ACC112 (cell line): ENCODE measurements around the gene RAB11FIP4.

Experiments
- H2AFZ ChIP-seq: fragments of 200-600 bp; sonication (generic); one replicate; pipeline ENCODE4 v1.6.0; 2017; ENCODE audit warnings: antibody characterized with exemption, low read length; ENCODE audit not compliant: unreplicated experiment
- H3K27ac ChIP-seq: fragments of 200-600 bp; sonication (generic); 2 replicates; pipeline ENCODE4 v1.5.1; 2014; ENCODE audit warnings: low read depth, mild to moderate bottlenecking, antibody characterized with exemption, low read length, moderate library complexity
- H3K27me3 ChIP-seq: fragments of 200-600 bp; sonication (generic); 2 replicates; pipeline ENCODE4 v1.6.1; 2014; ENCODE audit warnings: mild to moderate bottlenecking, antibody characterized with exemption, low read length, moderate library complexity, mixed read lengths; ENCODE audit not compliant: insufficient read depth
- H3K36me3 ChIP-seq: fragments of 200-600 bp; sonication (generic); 2 replicates; pipeline ENCODE4 v1.6.1; 2016; ENCODE audit warnings: mild to moderate bottlenecking, antibody characterized with exemption, low read length, moderate library complexity, mixed read lengths; ENCODE audit not compliant: insufficient read depth
- H3K4me1 ChIP-seq: fragments of 200-600 bp; sonication (generic); one replicate; pipeline ENCODE4 v1.6.1; 2016; ENCODE audit warnings: low read length, mixed read lengths; ENCODE audit not compliant: insufficient read depth, unreplicated experiment, control insufficient read depth
- H3K4me3 ChIP-seq: fragments of 200-600 bp; sonication (generic); 2 replicates; pipeline ENCODE4 v1.5.1; 2014; ENCODE audit warnings: mild to moderate bottlenecking, low read depth, low read length
- H3K79me2 ChIP-seq: fragments of 200-600 bp; sonication (generic); one replicate; pipeline ENCODE4 v1.6.0; 2016; ENCODE audit warnings: low read length; ENCODE audit not compliant: control insufficient read depth, unreplicated experiment, insufficient read depth

Gene RAB11FIP4

DNA sequence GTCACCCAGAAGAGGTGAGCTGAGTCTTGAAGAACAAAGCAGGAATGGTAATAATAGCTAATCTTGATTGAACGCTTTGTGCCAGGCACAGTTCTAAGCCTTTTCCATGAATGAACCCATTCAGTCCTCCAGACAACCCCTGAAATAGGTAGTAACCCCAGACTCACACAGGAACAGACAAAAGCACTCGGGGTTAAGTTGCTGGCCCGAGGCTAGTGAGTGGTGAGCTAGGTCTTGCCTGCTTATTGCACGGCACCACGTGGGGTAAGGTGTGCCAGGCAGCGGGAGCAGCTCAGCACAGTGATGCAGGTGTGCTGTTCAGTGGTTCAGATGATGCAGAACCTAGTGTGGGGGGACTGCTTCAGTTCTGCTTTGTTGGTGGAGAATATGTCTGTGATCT, 181.6 kb downstream of the RAB11FIP4 start:
- Histone ChIP-seq H3K4me3 (no peak overlapping the region), H3K27me3 (no peaks in the 10 kb centered on the region), H2AFZ (no peak overlapping the region), H3K79me2 (peaks cover 80% of the 10 kb centered on the region), H3K4me1 (peaks cover 47% of the 10 kb centered on the region), H3K36me3 (no peaks in the 10 kb centered on the region), H3K27ac (peak overlapping the region; percentile 85; the same call in 1 of the 2 replicates)

DNA sequence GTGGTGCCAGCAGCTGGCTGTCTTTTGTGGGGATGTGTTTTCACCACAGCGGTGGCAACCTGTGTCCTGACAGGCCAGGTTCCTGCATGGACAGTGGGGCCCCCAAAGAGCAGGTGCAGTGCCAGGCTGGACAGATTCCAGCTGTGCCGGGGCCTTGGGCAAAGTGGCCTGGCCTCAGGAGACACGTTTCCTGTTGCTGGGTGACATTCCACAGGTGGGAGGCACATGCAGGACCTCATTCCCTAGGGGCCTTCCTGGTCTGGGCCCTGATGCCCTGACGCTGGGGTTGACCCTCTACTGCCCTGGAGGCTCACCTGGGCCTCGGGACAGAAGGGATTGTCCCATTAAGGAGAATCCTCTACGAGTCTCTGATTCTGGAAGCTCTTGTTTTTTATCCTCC, 182.4 kb downstream of the RAB11FIP4 start:
- Histone ChIP-seq H3K4me1 (peaks cover 42% of the 10 kb centered on the region), H3K27me3 (no peaks in the 10 kb centered on the region), H3K27ac (no peak overlapping the region), H3K36me3 (no peaks in the 10 kb centered on the region), H3K4me3 (no peak overlapping the region), H3K79me2 (peaks cover 74% of the 10 kb centered on the region), H2AFZ (no peak overlapping the region)

DNA sequence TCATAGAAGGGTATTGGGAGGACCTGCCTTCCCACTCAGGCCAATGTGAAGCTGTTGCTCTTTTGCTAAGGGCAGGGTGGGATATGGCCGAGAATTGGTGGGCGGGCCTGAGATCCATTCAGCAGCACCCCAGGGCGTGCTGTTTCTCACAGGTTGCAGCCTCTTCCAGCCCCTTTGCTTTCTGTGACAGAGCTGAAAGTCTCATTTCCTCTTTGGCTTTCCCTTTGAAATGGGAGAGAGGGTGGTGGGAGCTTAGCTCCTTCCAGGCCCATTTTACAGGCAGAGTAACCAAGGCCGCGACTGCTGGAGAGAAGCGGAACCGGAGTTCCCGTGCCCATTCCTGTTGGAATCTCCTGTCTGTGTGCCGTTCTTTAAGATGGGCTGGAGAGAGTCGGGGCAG, 183.0 kb downstream of the RAB11FIP4 start:
- Histone ChIP-seq H3K27ac (0 out of 2 replicates have a peak overlapping the region, but pooled peaks have one; percentile 10), H3K4me3 (no peak overlapping the region), H3K4me1 (peaks cover 42% of the 10 kb centered on the region), H3K79me2 (peaks cover 68% of the 10 kb centered on the region), H3K36me3 (no peaks in the 10 kb centered on the region), H3K27me3 (no peaks in the 10 kb centered on the region), H2AFZ (no peak overlapping the region)

DNA sequence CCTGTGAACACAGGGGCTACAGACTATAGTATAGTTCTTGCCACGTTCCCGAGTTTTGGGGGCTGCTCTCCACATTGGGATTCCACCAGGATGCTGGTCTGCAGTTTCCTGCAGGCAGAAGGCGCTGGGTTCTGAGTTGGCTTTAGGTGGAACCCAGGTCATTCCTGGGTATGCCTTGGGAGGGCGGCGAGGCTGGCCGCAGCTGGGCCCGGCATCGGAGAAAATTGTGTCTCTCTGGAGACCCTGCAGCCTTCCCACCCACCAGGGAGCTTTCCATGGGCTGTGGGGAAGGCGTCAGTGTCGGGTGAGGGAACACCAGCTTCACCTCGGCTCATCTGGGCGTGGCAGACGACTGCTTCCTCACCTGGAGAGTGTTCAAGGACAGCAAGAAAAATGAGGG, 183.6 kb downstream of the RAB11FIP4 start:
- Histone ChIP-seq H3K36me3 (no peaks in the 10 kb centered on the region), H2AFZ (no peak overlapping the region), H3K27me3 (no peaks in the 10 kb centered on the region), H3K27ac (no peak overlapping the region), H3K79me2 (peaks cover 62% of the 10 kb centered on the region), H3K4me3 (no peak overlapping the region), H3K4me1 (peaks cover 42% of the 10 kb centered on the region)

DNA sequence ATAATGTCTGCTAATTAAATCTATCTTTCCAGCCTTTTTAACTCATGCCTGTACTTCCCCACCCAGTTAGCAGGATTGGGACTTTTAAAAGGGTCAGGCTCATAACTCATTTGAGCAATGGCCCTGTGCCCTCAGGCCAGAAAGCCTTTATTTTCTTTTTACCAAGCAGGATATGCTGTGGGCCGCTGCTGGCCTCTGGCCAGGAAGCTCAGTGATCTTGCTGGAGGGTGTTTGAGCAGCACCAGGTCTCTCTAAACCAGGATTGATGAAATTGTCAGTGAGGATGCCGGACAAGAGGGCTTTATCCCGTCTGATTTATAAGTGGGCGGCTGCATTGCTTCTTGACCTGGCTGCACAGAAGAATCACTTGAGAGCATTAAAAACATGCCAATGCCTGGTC, 187.8 kb downstream of the RAB11FIP4 start:
- Histone ChIP-seq H3K27me3 (no peaks in the 10 kb centered on the region), H3K36me3 (peaks cover 6% of the 10 kb centered on the region; the same call in 1 of the 2 replicates), H3K79me2 (peaks cover 39% of the 10 kb centered on the region), H3K4me1 (peaks cover 48% of the 10 kb centered on the region), H3K27ac (peak overlapping the region; percentile 89), H2AFZ (no peak overlapping the region), H3K4me3 (0 out of 2 replicates have a peak overlapping the region, but pooled peaks have one; percentile 7)

DNA sequence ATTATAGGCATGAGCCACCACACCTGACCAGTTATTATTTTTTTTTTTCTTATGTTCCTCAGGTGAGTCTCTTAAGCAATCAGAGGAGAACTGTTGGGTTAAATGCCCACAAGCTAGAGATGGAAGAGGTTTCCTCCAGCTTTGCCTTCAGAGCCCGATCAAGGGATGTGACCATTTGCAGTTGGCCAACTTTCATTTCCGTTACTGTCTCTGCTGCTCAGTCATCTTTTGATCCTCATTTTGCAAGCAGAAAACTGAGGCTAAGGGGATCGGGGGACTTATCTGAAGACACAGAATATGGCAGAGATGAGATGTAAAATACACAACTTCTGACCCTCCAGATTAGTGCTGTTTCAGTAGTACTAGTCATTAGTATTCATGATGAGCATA, 188.8 kb downstream of the RAB11FIP4 start:
- Histone ChIP-seq H3K4me3 (peak overlapping the region; percentile 35), H3K79me2 (peaks cover 39% of the 10 kb centered on the region), H3K27me3 (no peaks in the 10 kb centered on the region), H3K36me3 (peaks cover 17% of the 10 kb centered on the region), H3K4me1 (peaks cover 50% of the 10 kb centered on the region), H3K27ac (peak overlapping the region; percentile 89), H2AFZ (no peak overlapping the region)

DNA sequence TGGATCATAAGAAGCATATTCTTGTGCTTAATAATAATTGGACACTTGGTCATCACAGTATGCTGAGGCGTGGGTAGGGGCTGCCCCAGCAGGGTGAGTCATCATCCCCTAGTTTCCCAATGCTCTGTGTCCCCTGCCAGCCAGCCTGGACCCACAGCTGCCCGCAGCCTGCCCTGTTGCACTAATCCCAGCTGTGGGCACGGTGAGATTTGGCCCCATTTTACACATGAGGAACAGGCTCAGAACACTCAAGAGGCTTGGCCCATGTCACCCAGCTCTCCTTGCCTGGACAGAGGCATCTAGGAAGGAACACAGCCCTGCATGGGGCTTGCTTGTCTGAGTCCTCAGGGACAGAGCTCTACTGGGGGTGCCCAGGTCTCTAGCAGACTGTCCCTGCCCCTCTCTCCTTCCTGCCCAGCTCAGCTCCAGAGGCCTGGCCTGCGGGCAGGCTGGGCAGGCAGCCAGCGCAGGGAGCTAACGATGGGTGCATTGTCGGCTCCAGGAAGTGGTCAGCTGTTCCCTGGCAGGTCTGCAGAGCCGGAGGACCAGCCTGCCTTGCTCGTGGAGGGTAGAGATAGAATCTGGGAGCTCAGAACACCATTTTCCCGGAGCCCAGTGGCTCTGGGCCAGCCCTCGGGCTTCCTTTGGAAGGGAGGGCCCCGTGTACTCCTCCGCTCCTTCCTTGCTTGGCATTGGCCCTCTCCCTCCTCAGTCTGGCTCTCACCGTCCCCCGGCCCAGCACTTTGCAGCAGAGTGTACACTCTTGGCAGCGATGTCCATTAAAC, 189.4 kb downstream of the RAB11FIP4 start:
- Histone ChIP-seq H3K27ac (peak overlapping the region; percentile 89), H3K4me3 (peak overlapping the region; percentile 19), H3K4me1 (peaks cover 50% of the 10 kb centered on the region), H3K27me3 (no peaks in the 10 kb centered on the region), H3K36me3 (peaks cover 20% of the 10 kb centered on the region), H2AFZ (no peak overlapping the region), H3K79me2 (peaks cover 35% of the 10 kb centered on the region)

DNA sequence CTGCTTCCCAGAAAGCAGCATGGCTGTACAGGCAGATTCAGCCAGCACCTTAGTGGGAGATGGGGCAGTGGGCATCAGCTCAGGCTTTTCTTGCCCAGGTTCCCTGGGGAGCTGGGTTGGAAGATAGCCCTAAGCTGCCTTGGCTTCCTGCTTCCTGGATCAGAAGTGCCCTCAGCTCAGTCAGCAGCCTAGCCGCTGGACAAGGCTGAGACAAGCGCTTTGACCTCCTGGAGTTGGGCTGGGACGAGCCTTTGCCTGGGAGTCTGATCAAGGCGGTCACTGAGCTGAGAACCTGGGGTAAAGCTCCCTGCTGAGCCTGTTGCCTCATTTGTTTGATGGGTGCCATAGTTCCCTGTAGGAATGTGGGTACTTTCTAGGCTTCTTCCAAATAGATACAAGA, 190.0 kb downstream of the RAB11FIP4 start:
- Histone ChIP-seq H3K36me3 (peaks cover 20% of the 10 kb centered on the region), H3K4me1 (peaks cover 50% of the 10 kb centered on the region), H3K4me3 (peak overlapping the region; percentile 14; the same call in 1 of the 2 replicates), H2AFZ (no peak overlapping the region), H3K27me3 (no peaks in the 10 kb centered on the region), H3K27ac (peak overlapping the region; percentile 89), H3K79me2 (peaks cover 30% of the 10 kb centered on the region)

DNA sequence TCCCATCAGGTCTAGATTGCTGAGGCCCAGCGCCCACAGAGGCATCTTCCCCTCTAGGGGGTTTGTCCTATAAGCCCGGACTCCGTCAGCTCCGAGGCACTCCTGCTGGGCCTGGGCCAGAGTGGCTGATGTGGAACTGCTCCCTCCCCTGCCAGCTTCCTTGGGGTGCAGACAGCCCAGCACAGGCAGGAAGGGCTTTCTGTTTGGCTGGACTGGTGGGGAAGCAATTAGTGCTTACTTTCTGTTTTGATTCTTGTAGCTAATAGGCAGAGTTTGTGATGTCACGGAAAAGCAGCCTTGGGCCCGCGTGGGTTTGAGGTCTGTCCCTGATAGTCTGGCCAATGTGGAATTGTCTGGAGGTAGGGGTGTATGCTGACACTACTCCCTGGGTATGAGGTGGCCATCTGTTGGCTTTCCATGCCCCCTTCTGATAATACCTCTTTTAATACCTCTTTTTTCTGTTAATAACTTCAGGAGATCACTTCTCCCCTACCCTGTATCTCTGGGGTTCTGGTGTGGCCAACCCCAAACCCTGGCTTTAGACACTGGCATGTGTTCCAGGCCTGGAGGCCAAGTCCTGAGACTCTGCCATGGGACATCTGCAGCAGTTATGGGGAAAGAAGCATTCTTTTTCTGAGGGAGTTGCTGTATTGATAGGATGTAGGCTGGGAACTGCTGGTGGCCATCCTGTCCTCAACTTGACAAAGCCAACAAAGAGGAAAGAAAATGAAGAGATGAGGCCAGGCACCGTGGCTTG, 190.9 kb downstream of the RAB11FIP4 start:
- Histone ChIP-seq H3K4me3 (peak overlapping the region; percentile 14; the same call in 1 of the 2 replicates), H2AFZ (no peak overlapping the region), H3K4me1 (peaks cover 50% of the 10 kb centered on the region), H3K79me2 (peaks cover 35% of the 10 kb centered on the region), H3K27ac (peak overlapping the region; percentile 89), H3K27me3 (no peaks in the 10 kb centered on the region), H3K36me3 (peaks cover 28% of the 10 kb centered on the region)

DNA sequence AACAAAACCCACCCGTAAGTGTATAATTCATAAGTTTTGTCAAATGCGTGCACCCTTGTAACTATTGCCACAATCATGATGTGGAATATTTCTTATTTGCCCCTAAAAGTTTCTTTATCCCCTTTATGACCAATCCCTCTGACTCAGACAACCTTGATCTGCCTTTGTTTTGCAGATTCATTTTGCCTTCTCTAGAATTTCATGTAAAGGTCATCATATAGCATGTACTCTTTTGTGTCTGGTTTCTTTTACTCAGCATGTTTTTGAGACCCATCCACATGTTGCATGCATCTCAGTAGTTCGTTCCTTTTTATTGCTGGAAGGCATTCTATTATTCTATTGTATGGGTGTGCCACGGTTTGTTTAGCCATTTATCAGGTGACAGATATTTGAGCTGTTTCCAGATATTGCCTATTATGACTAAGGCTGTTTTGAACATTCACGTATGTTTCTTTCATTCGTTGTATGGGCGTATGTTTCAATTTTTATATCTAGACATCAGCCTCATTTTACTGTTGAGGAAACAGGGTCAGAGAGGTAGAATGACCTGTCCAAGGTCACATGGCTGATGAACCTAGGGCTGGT, 192.4 kb downstream of the RAB11FIP4 start:
- H3K36me3 ChIP-seq: peaks cover 38% of the 10 kb centered on the region
- no peak overlapping the region for H3K27ac ChIP-seq
- no peaks in the 10 kb centered on the region for H3K27me3 ChIP-seq
- H3K4me3 ChIP-seq: no peak overlapping the region
- peaks cover 46% of the 10 kb centered on the region for H3K4me1 ChIP-seq
- no peak overlapping the region for H2AFZ ChIP-seq
- H3K79me2 ChIP-seq: peaks cover 36% of the 10 kb centered on the region
